H1 (cell line): ENCODE results near the gene NRXN2. TPM values are rescaled to one million over a fixed set of nuclear protein-coding genes. Genes with fewer than 3 reads are reported as not detected.

Experiments used
- CTCF ChIA-PET: fragments of 300-600 bp; sonication (Branson Sonifier 250); formaldehyde crosslinking; loops from one replicate; lab custom pipeline; 2021; ENCODE audit not compliant: partially characterized antibody; lab: Charles Lee
- POLR2A ChIA-PET: fragments of 300-600 bp; sonication (Branson Sonifier 250); formaldehyde crosslinking; loops from one replicate; lab custom pipeline; 2021; ENCODE audit warnings: inconsistent platforms; ENCODE audit not compliant: partially characterized antibody; lab: Charles Lee
- DNase-seq, 2 experiments: peaks; one replicate each; pipeline versions ENCODE4 v3.0.0 to v3.0.0-alpha.2; 2010 to 2022; ENCODE audit warnings: low spot score in 2 of 2, low read depth in 1 of 2, mixed read lengths in 1 of 2
- FAIRE-seq: peaks from 2 replicates; lab custom pipeline; 2011; peaks lifted over from hg19 to GRCh38; lab: Jason Lieb, UNC
- H2AFZ ChIP-seq: 2 replicates; pipeline ENCODE4 v1.8.1; 2012; ENCODE audit warnings: low read length, inconsistent platforms
- H2AK5ac ChIP-seq: 2 replicates; pipeline ENCODE4 v1.6.1; 2013; ENCODE audit warnings: low read depth, low read length
- H2BK120ac ChIP-seq: replicated peaks from 2 replicates; pipeline ENCODE3; 2013; ENCODE audit warnings: low read depth, low read length, inconsistent platforms
- H2BK12ac ChIP-seq: 2 replicates; pipeline ENCODE4 v1.6.1; 2013; ENCODE audit warnings: low read depth, low read length
- H2BK15ac ChIP-seq: 2 replicates; pipeline ENCODE4 v1.6.1; 2013; ENCODE audit warnings: low read length
- H2BK20ac ChIP-seq: 2 replicates; pipeline ENCODE4 v1.6.1; 2013; ENCODE audit warnings: low read length
- H2BK5ac ChIP-seq: 2 replicates; pipeline ENCODE4 v1.6.1; 2013; ENCODE audit warnings: low read depth, low read length
- H3K14ac ChIP-seq: 2 replicates; pipeline ENCODE4 v1.6.1; 2013; ENCODE audit warnings: inconsistent platforms; ENCODE audit not compliant: insufficient read length
- H3K18ac ChIP-seq: 2 replicates; pipeline ENCODE4 v1.6.1; 2013; ENCODE audit warnings: low read length; ENCODE audit errors: extremely low read depth
- H3K23ac ChIP-seq: 2 replicates; pipeline ENCODE4 v1.6.1; 2013; ENCODE audit warnings: inconsistent platforms; ENCODE audit not compliant: insufficient read length
- H3K23me2 ChIP-seq: 2 replicates; pipeline ENCODE4 v1.6.1; 2013; ENCODE audit warnings: low read depth, low read length
- H3K27ac ChIP-seq: 2 replicates; pipeline ENCODE4 v1.6.1; 2011; ENCODE audit warnings: low read depth, low read length, inconsistent platforms
- H3K27me3 ChIP-seq, 4 experiments: replicated peaks in 1 of 4; 1 replicate in 1 of 4; 2 replicates in 3 of 4; pipeline versions ENCODE4 v1.6.1 to v1.8.1; 2011 to 2013; ENCODE audit warnings: low read length in 3 of 4, mild to moderate bottlenecking in 3 of 4, inconsistent platforms in 2 of 4, mixed read lengths in 2 of 4, moderate library complexity in 1 of 4; ENCODE audit not compliant: control insufficient read depth in 3 of 4, insufficient read depth in 3 of 4; ENCODE audit errors: extremely low read depth in 1 of 4
- H3K36me3 ChIP-seq, 4 experiments: 2 replicates each; pipeline versions ENCODE4 v1.6.1 to v1.8.1; 2011 to 2013; ENCODE audit warnings: mild to moderate bottlenecking in 4 of 4, low read length in 3 of 4, moderate library complexity in 2 of 4, control low read depth in 1 of 4, inconsistent platforms in 1 of 4; ENCODE audit not compliant: insufficient read depth in 4 of 4, control insufficient read depth in 2 of 4
- H3K4ac ChIP-seq: replicated peaks from 2 replicates; pipeline ENCODE3; 2013; ENCODE audit warnings: low read length, low read depth, mixed read lengths, inconsistent platforms; ENCODE audit not compliant: insufficient read length
- H3K4me1 ChIP-seq, 4 experiments: replicated peaks in 1 of 4; 1 replicate in 1 of 4; 2 replicates in 3 of 4; pipeline versions ENCODE4 v1.6.1 to v1.8.1; 2011 to 2013; ENCODE audit warnings: low read length in 3 of 4, inconsistent platforms in 2 of 4, mixed read lengths in 1 of 4; ENCODE audit not compliant: insufficient read depth in 4 of 4, control insufficient read depth in 3 of 4
- H3K4me2 ChIP-seq, 2 experiments: 2 replicates each; pipeline versions ENCODE4 v1.6.1 to v1.8.1; 2011 to 2013; ENCODE audit warnings: low read depth in 2 of 2, low read length in 2 of 2, control low read depth in 1 of 2, inconsistent platforms in 1 of 2, mild to moderate bottlenecking in 1 of 2; ENCODE audit not compliant: insufficient read depth in 1 of 2
- H3K4me3 ChIP-seq, 4 experiments: fragments of 200-600, 300-600 bp in 1 of 4; sonication (generic), shearing (Covaris generic), sonication (Bioruptor Twin) in 1 of 4; 2 replicates each; pipeline versions ENCODE4 v1.5.1 to v1.8.1; 2011 to 2016; ENCODE audit warnings: low read length in 4 of 4, low read depth in 3 of 4, control low read depth in 2 of 4, inconsistent platforms in 2 of 4, mild to moderate bottlenecking in 2 of 4, mixed read lengths in 1 of 4, moderate library complexity in 1 of 4; ENCODE audit not compliant: insufficient read depth in 2 of 4; ENCODE audit errors: extremely low read depth in 1 of 4
- H3K56ac ChIP-seq: replicated peaks from 2 replicates; pipeline ENCODE3; 2013; ENCODE audit warnings: low read depth, mild to moderate bottlenecking, mixed read lengths, low read length, inconsistent platforms; ENCODE audit not compliant: insufficient read length
- H3K79me1 ChIP-seq: 2 replicates; pipeline ENCODE4 v1.6.1; 2013; ENCODE audit warnings: low read depth, low read length, control low read depth
- H3K79me2 ChIP-seq, 2 experiments: 2 replicates each; pipeline versions ENCODE4 v1.6.1 to v1.8.1; 2012 to 2013; ENCODE audit warnings: low read length in 2 of 2, mild to moderate bottlenecking in 2 of 2, inconsistent platforms in 1 of 2; ENCODE audit not compliant: insufficient read depth in 2 of 2, control insufficient read depth in 1 of 2
- H3K9ac ChIP-seq, 4 experiments: replicated peaks in 1 of 4; 1 replicate in 1 of 4; 2 replicates in 3 of 4; pipeline versions ENCODE4 v1.6.1 to v1.8.1; 2011 to 2013; ENCODE audit warnings: low read depth in 3 of 4, low read length in 3 of 4, control low read depth in 2 of 4, mild to moderate bottlenecking in 2 of 4, moderate library complexity in 2 of 4, inconsistent platforms in 1 of 4; ENCODE audit errors: extremely low read depth in 1 of 4
- H3K9me3 ChIP-seq, 2 experiments: 2 replicates each; pipeline versions ENCODE4 v1.6.1 to v1.8.1; 2012 to 2013; ENCODE audit warnings: mild to moderate bottlenecking in 2 of 2, moderate library complexity in 2 of 2, control low read depth in 1 of 2, inconsistent platforms in 1 of 2, low read depth in 1 of 2, low read length in 1 of 2, mixed read lengths in 1 of 2; ENCODE audit not compliant: insufficient read depth in 2 of 2
- H4K20me1 ChIP-seq, 2 experiments: replicated peaks in 1 of 2; 2 replicates each; pipeline versions ENCODE3 to v1.8.1; 2011 to 2013; ENCODE audit warnings: inconsistent platforms in 2 of 2, low read length in 2 of 2, mild to moderate bottlenecking in 1 of 2; ENCODE audit not compliant: insufficient read depth in 2 of 2, control insufficient read depth in 1 of 2
- H4K5ac ChIP-seq: 2 replicates; pipeline ENCODE4 v1.6.1; 2013; ENCODE audit warnings: low read length, low read depth, mixed read lengths, inconsistent platforms; ENCODE audit not compliant: insufficient read length
- H4K8ac ChIP-seq: 2 replicates; pipeline ENCODE4 v1.8.0; 2013; ENCODE audit warnings: mild to moderate bottlenecking, moderate library complexity, low read length, inconsistent platforms; ENCODE audit not compliant: insufficient read depth; ENCODE audit errors: extremely low read depth
- H4K91ac ChIP-seq: replicated peaks from 2 replicates; pipeline ENCODE3; 2013; ENCODE audit warnings: low read length, mixed read lengths, inconsistent platforms; ENCODE audit not compliant: insufficient read length
- RNF2 ChIP-seq: fragments of 200-900, 300-1000 bp; sonication (generic); IDR thresholded peaks from 2 replicates; pipeline ENCODE4 v1.7.1; 2016; ENCODE audit warnings: borderline replicate concordance, low read depth, mild to moderate bottlenecking, antibody characterized with exemption, low read length; ENCODE audit not compliant: poor library complexity, severe bottlenecking; ENCODE audit errors: missing control alignments
- WGBS, 2 experiments: shearing (Covaris generic) in 1 of 2; methylation state at CpG; one replicate each; pipeline versions ENCODE4 v1.1.6 to v1.1.7; 2013 to 2015; ENCODE audit warnings: low lambda C conversion rate in 2 of 2, mixed read lengths in 2 of 2, inconsistent platforms in 1 of 2, low coverage in 1 of 2, missing lambda C conversion rate in 1 of 2; ENCODE audit not compliant: insufficient replicate concordance in 2 of 2, insufficient coverage in 1 of 2, insufficient read length in 1 of 2; ENCODE audit errors: extremely low coverage in 1 of 2, missing lambda C conversion rate in 1 of 2; 5-methylcytosine and 5-hydroxymethylcytosine counted together
- polyA plus RNA-seq, 7 experiments: library from polyadenylated mRNA; depleted of rRNA in 3 of 7; stranded (reverse) in 5 of 7; unstranded in 2 of 7; fragments of >200 nt in 5 of 7; fragments of 200-250 nt in 2 of 7; gene quantifications; 1 replicate in 5 of 7; 2 replicates in 1 of 7; 4 replicates in 1 of 7; pipeline versions ENCODE4 v1.2.1 to v1.2.3, GENCODE V29; 2011 to 2013; ENCODE audit warnings: missing spikeins in 2 of 7, mixed read lengths in 2 of 7
- total RNA-seq: library from RNA; stranded (reverse); fragmentation: NEBNext Ultra II Directional; extraction: Animal tissue kit (Norgen Biotek cat#: 25700); gene quantifications from 2 replicates; pipeline ENCODE4 v1.2.1, GENCODE V29; 2021
- TF ChIP-seq, protein P1 (sequence below): IDR thresholded peaks from 2 replicates; pipeline ENCODE4 v1.6.1; 2012; ENCODE audit warnings: inconsistent platforms

The NRXN2 gene
- total and polyA plus RNA-seq, 2 of the 8 experiments (the other 6 are each of a cell fraction or from before 2014, with no cell fraction given), result 1.3 to 11.5 TPM

DNA sequence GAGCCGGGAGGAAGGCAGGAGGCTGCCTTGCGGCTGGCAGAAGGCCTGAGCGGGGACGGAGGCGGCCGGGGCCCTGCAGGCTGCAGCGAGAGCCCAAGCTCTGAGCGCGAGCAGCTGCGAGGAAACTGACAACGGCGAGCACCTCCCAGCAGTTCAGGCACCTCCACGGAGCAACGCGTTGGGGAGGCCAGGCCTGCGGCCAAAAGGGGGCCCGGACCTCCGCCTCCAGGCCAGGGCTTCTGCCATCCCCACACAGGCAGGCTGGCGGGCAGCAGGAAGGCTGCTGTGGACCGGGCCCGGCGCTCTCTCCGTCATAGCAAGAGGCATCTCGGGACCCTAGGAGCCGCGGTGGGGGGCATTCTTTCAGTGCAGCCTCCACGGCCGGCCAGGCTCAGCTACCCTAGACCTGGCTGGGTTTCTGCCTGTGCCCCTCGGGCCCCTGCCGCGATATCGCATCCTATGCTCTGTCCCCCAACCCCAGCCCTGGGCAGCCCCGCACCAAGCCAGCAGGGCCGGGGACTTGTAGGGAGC is 154.9 kb downstream of the NRXN2 start:
- POLR2A ChIA-PET, result interaction anchor here (0.6 to 1.6 kb wide), 2 partner anchors 37 to 78 kb away, joined by 4 read pairs; no protein-coding TSS in a partner anchor
- H2AFZ ChIP-seq, result no peak overlapping the region
- DNase-seq, result no peak

More for the DNA sequence above, 154.9 kb downstream of the NRXN2 start:
- Histone ChIP-seq H3K79me1 (no peaks in the 10 kb centered on the region), H3K79me2 (no peaks in the 10 kb centered on the region), H2BK5ac (peak overlapping the region; percentile 92; the same call in 1 of the 2 replicates), H3K27ac (no peak overlapping the region), H3K23me2 (peaks cover 5% of the 10 kb centered on the region; the same call in 1 of the 2 replicates), H3K4me3 (no peak overlapping the region), H4K8ac (peak overlapping the region; percentile 63), H4K20me1 (peaks cover 0 to 4% of the 10 kb centered on the region in 2 experiments), H2BK12ac (peak overlapping the region; percentile 100; the same call in 1 of the 2 replicates), H3K4me1 (peaks cover 0 to 32% (median 20%) of the 10 kb centered on the region in 4 experiments; a peak in 6 of 7 replicates), H3K4me2 (no peak overlapping the region), H3K9ac (no peak overlapping the region), H4K5ac (no peak overlapping the region), H3K27me3 (peaks cover 0 to 3% (median 0%) of the 10 kb centered on the region in 4 experiments; a peak in 2 of 7 replicates), H2AK5ac (no peak overlapping the region), H3K9me3 (no peaks in the 10 kb centered on the region), H3K18ac (peak overlapping the region; percentile 60), H2BK120ac (no peak overlapping the region), H3K4ac (no peak overlapping the region), H3K56ac (no peak overlapping the region), H3K36me3 (no peaks in the 10 kb centered on the region), H2BK20ac (0 out of 2 replicates have a peak overlapping the region, but pooled peaks have one; percentile 80), H3K23ac (no peak overlapping the region), H2BK15ac (peak overlapping the region; percentile 46; the same call in 1 of the 2 replicates), H3K14ac (no peak overlapping the region), H4K91ac (peak overlapping the region; percentile 45)
- FAIRE-seq, result no peak
- no peak for TF ChIP-seq RNF2
- TF ChIP-seq, protein P1, sequence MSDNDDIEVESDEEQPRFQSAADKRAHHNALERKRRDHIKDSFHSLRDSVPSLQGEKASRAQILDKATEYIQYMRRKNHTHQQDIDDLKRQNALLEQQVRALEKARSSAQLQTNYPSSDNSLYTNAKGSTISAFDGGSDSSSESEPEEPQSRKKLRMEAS, result peak; percentile 3; the same call in 1 of the 2 replicates
- WGBS, 2 experiments, result 86% methylated on average over 17 of the region's 34 CpGs; no CpG with 5 or more reads in 1 of the 2 experiments
- CTCF ChIA-PET, result interaction anchor here (0.6 to 8.7 kb wide), 7 partner anchors 11 to 136 kb away, joined by 3 to 75 read pairs (median 3); no protein-coding TSS in a partner anchor
